ENCODE results near the gene WIPF1. TPM values are rescaled to one million over a fixed set of nuclear protein-coding genes. Genes with fewer than 3 reads are reported as not detected.

WIPF1 gene
- total RNA-seq, 6 experiments from 2014 or later: 5.0 to 15.3 (median 7.1) TPM

GRCh38 chr2:174527101-174527721 is 70.4 kb downstream of the WIPF1 start:
- Histone ChIP-seq H3K4me3 (no peak overlapping the region), H3K27ac (no peak overlapping the region), H3K4me1 (no peaks in the 10 kb centered on the region), H3K27me3 (no peaks in the 10 kb centered on the region), H3K9me3 (no peaks in the 10 kb centered on the region), H3K36me3 (no peaks in the 10 kb centered on the region)
- ATAC-seq (no peak), DNase-seq (no peak)
- TF ChIP-seq CTCF (IDR thresholded peaks at IDR 0.05): no peak
- intact Hi-C loops (cut with DNase I): loop anchor here (10.0 kb wide), 1 partner anchor 62 kb away; no protein-coding TSS in a partner anchor
- WGBS (ENCODE audit: insufficient coverage, low coverage, low lambda C conversion rate, missing lambda C conversion rate): 93% methylated on average over 3 of the region's 3 CpGs

GRCh38 chr2:174524527-174524926 is 73.1 kb downstream of the WIPF1 start:
- Histone ChIP-seq H3K9me3 (no peaks in the 10 kb centered on the region), H3K4me3 (no peak overlapping the region), H3K27me3 (no peaks in the 10 kb centered on the region), H3K4me1 (no peaks in the 10 kb centered on the region), H3K27ac (no peak overlapping the region), H3K36me3 (no peaks in the 10 kb centered on the region)
- TF ChIP-seq POLR2A (IDR thresholded peaks at IDR 0.05) (no peak), CTCF (IDR thresholded peaks at IDR 0.05) (no peak)
- no peak for DNase-seq
- 61% methylated on average over 2 of the region's 2 CpGs for WGBS (ENCODE audit: insufficient coverage, low coverage, low lambda C conversion rate, missing lambda C conversion rate)
- intact Hi-C loops (cut with DNase I): loop anchor here (10.0 kb wide), 1 partner anchor 60 kb away; no protein-coding TSS in a partner anchor
- ATAC-seq: peak in 2 of 4 donors; percentile 37 to 55

- ATAC-seq (peak; percentile 59 to 64 (median 60)), DNase-seq (no peak)
- H3K4me3 ChIP-seq: no peak overlapping the region
- intact Hi-C loops (cut with DNase I): loop anchor here (10.0 kb wide), 1 partner anchor 58 kb away; no protein-coding TSS in a partner anchor
- no peaks in the 10 kb centered on the region for H3K27me3 ChIP-seq
- 7% methylated on average over 3 of the region's 3 CpGs for WGBS (ENCODE audit: insufficient coverage, low coverage, low lambda C conversion rate, missing lambda C conversion rate)
- H3K36me3 ChIP-seq: no peaks in the 10 kb centered on the region
- no peak overlapping the region for H3K27ac ChIP-seq
- H3K9me3 ChIP-seq: no peaks in the 10 kb centered on the region
- peaks cover 0 to 12% (median 0%) of the 10 kb centered on the region in 4 donors for H3K4me1 ChIP-seq
- TF ChIP-seq POLR2A (IDR thresholded peaks at IDR 0.05): no peak
- peak; percentile 47 to 56 (median 56) for TF ChIP-seq CTCF (IDR thresholded peaks at IDR 0.05)
These were observed 75.1 kb downstream of the WIPF1 start for GRCh38 chr2:174522553-174522952.

GRCh38 chr2:174518395-174518794 is 79.2 kb downstream of the WIPF1 start:
- intact Hi-C loops (cut with DNase I): no loop called here
- no peak for DNase-seq

More at GRCh38 chr2:174518395-174518794, 79.2 kb downstream of the WIPF1 start:
- TF ChIP-seq POLR2A (IDR thresholded peaks at IDR 0.05) (no peak), CTCF (IDR thresholded peaks at IDR 0.05) (no peak)
- no peak overlapping the region for H3K4me3 ChIP-seq
- no peaks in the 10 kb centered on the region for H3K36me3 ChIP-seq
- peak; percentile 75 to 82 (median 78) for ATAC-seq
- no peaks in the 10 kb centered on the region for H3K27me3 ChIP-seq
- H3K27ac ChIP-seq: no peak overlapping the region
- H3K4me1 ChIP-seq: peaks cover 0 to 21% (median 4%) of the 10 kb centered on the region in 4 donors
- WGBS (ENCODE audit: insufficient coverage, low coverage, low lambda C conversion rate, missing lambda C conversion rate): 62% methylated on average over 2 of the region's 2 CpGs
- H3K9me3 ChIP-seq: no peaks in the 10 kb centered on the region
